B cell (primary cell): ENCODE data around the gene LRP1-AS. TPM values are rescaled to one million over a fixed set of nuclear protein-coding genes. Genes with fewer than 3 reads are reported as not detected.

Source experiments
- ATAC-seq: fragments of 200-7000 bp; cut with Tn5 transposase; one replicate; pipeline ENCODE4 v1.10.0; 2021; ENCODE audit warnings: low read depth, mild to moderate bottlenecking, moderate number of reproducible peaks, moderate library complexity
- CTCF ChIA-PET: fragments of 350-600 bp; sonication (Branson Sonifier 250); formaldehyde crosslinking; loops from one replicate; lab custom pipeline; 2021; ENCODE audit warnings: antibody characterized with exemption, inconsistent platforms; lab: Charles Lee
- POLR2A ChIA-PET: fragments of 350-600 bp; sonication (Branson Sonifier 250); formaldehyde crosslinking; loops from one replicate; lab custom pipeline; 2021; ENCODE audit warnings: antibody characterized with exemption; lab: Charles Lee
- DNase-seq: peaks from one replicate; pipeline ENCODE4 v3.0.0; 2013
- H2AFZ ChIP-seq: 2 replicates; pipeline ENCODE4 v1.6.1; 2012; ENCODE audit warnings: mild to moderate bottlenecking, low read depth, low read length; ENCODE audit not compliant: insufficient read depth, poor library complexity, severe bottlenecking
- H3K27ac ChIP-seq, 2 donors: 1 replicate in 1 of 2; 2 replicates in 1 of 2; pipeline ENCODE4 v1.5.1; 2012 to 2013; ENCODE audit warnings: low read length in 2 of 2, mild to moderate bottlenecking in 2 of 2, moderate library complexity in 1 of 2
- H3K27me3 ChIP-seq, 4 experiments: fragments of 200-600 bp in 1 of 4; sonication (generic) in 1 of 4; replicated peaks in 1 of 4; 1 replicate in 2 of 4; 2 replicates in 2 of 4; pipeline versions ENCODE4 v1.6.1 to v1.7.0; 2013 to 2016; ENCODE audit warnings: low read length in 3 of 4, mild to moderate bottlenecking in 2 of 4, mixed read lengths in 1 of 4, moderate library complexity in 1 of 4; ENCODE audit not compliant: insufficient read depth in 4 of 4, control insufficient read depth in 3 of 4; ENCODE audit errors: control extremely low read depth in 1 of 4
- H3K36me3 ChIP-seq, 2 experiments: replicated peaks in 1 of 2; 1 replicate in 1 of 2; 2 replicates in 1 of 2; pipeline versions ENCODE4 v1.6.1 to v1.7.1; 2013; ENCODE audit warnings: low read length in 1 of 2; ENCODE audit not compliant: insufficient read depth in 2 of 2, control insufficient read depth in 1 of 2; ENCODE audit errors: control extremely low read depth in 1 of 2, extremely low read depth in 1 of 2
- H3K4me1 ChIP-seq, 2 donors: fragments of 200-600 bp in 1 of 2; sonication (generic) in 1 of 2; 1 replicate in 1 of 2; 2 replicates in 1 of 2; pipeline versions ENCODE4 v1.5.1 to v1.6.1; 2013 to 2017; ENCODE audit warnings: low read length in 2 of 2; ENCODE audit not compliant: control insufficient read depth in 2 of 2, insufficient read depth in 2 of 2
- H3K4me2 ChIP-seq: replicated peaks from 2 replicates; pipeline ENCODE3; 2012; ENCODE audit warnings: mild to moderate bottlenecking, low read depth, low read length; ENCODE audit not compliant: poor library complexity, severe bottlenecking
- H3K4me3 ChIP-seq, 5 experiments: fragments of 200-600 bp in 1 of 5; sonication (generic) in 1 of 5; 1 replicate in 3 of 5; 2 replicates in 2 of 5; pipeline versions ENCODE4 v1.5.1 to v1.7.0; 2011 to 2016; ENCODE audit warnings: low read length in 4 of 5, mild to moderate bottlenecking in 4 of 5, low read depth in 2 of 5, control low read depth in 1 of 5, moderate library complexity in 1 of 5; ENCODE audit not compliant: insufficient read depth in 1 of 5; ENCODE audit errors: control extremely low read depth in 1 of 5, extremely low read depth in 1 of 5
- H3K79me2 ChIP-seq: fragments of 200-600 bp; sonication (generic); one replicate; pipeline ENCODE4 v1.6.0; 2016; ENCODE audit warnings: low read length; ENCODE audit not compliant: control insufficient read depth, insufficient read depth
- H3K9ac ChIP-seq: fragments of 200-600 bp; sonication (generic); 2 replicates; pipeline ENCODE4 v1.6.1; 2017; ENCODE audit warnings: mild to moderate bottlenecking, low read length, moderate library complexity
- H3K9me3 ChIP-seq, 3 donors: one replicate each; pipeline versions ENCODE4 v1.6.1 to v1.7.1; 2013; ENCODE audit warnings: low read length in 2 of 3; ENCODE audit not compliant: control insufficient read depth in 2 of 3, insufficient read depth in 1 of 3; ENCODE audit errors: control extremely low read depth in 1 of 3
- H4K20me1 ChIP-seq: 2 replicates; pipeline ENCODE4 v1.6.0; 2012; ENCODE audit warnings: mild to moderate bottlenecking, low read length; ENCODE audit not compliant: insufficient read depth, control insufficient read depth, poor library complexity, severe bottlenecking
- H3K27ac Mint-ChIP-seq: one replicate; pipeline ENCODE4 v1.8.0; 2021; ENCODE audit warnings: mixed read lengths
- H3K27me3 Mint-ChIP-seq: one replicate; pipeline ENCODE4 v1.8.0; 2021; ENCODE audit warnings: mixed read lengths
- H3K4me1 Mint-ChIP-seq: one replicate; pipeline ENCODE4 v1.8.0; 2021; ENCODE audit warnings: mixed read lengths
- H3K4me3 Mint-ChIP-seq: one replicate; pipeline ENCODE4 v1.8.0; 2021; ENCODE audit warnings: mixed read lengths
- H3K9me3 Mint-ChIP-seq: one replicate; pipeline ENCODE4 v1.8.0; 2022; ENCODE audit warnings: mixed read lengths; ENCODE audit not compliant: insufficient read depth
- CTCF ChIP-seq: fragments of 200-600 bp; IDR thresholded peaks from one replicate; pipeline ENCODE4 v1.8.0; 2022; ENCODE audit warnings: antibody characterized with exemption, mild to moderate bottlenecking
- EZH2 ChIP-seq: IDR thresholded peaks from 2 replicates; pipeline ENCODE4 v1.6.1; 2012; ENCODE audit warnings: borderline replicate concordance, low read depth, mild to moderate bottlenecking, moderate library complexity, low read length; ENCODE audit not compliant: insufficient read depth, poor library complexity, severe bottlenecking
- WGBS: methylation state at CpG from one replicate; pipeline ENCODE4 v1.1.5; 2013; ENCODE audit warnings: missing lambda C conversion rate; ENCODE audit not compliant: insufficient coverage; 5-methylcytosine and 5-hydroxymethylcytosine counted together
- intact Hi-C: fragments of 100-400 bp; cut with micrococcal nuclease; formaldehyde crosslinking; loops from one replicate; pipeline ENCODE4 v1.10.0; 2022
- polyA plus RNA-seq: library from polyadenylated mRNA; depleted of rRNA; stranded (reverse); fragments of >200 nt; gene quantifications from 2 replicates; pipeline ENCODE4 v1.2.3, GENCODE V29; 2012
- total RNA-seq, 2 donors: library from RNA; stranded (reverse); fragments of 120-200 nt in 1 of 2; gene quantifications; 1 replicate in 1 of 2; 2 replicates in 1 of 2; pipeline versions ENCODE4 v1.2.3 to v1.2.4, GENCODE V29; 2013 to 2022

The LRP1-AS gene
- total and polyA plus RNA-seq, 2 donors (not counting 1 experiment from before 2014, with no cell fraction given), result not detected

DNA sequence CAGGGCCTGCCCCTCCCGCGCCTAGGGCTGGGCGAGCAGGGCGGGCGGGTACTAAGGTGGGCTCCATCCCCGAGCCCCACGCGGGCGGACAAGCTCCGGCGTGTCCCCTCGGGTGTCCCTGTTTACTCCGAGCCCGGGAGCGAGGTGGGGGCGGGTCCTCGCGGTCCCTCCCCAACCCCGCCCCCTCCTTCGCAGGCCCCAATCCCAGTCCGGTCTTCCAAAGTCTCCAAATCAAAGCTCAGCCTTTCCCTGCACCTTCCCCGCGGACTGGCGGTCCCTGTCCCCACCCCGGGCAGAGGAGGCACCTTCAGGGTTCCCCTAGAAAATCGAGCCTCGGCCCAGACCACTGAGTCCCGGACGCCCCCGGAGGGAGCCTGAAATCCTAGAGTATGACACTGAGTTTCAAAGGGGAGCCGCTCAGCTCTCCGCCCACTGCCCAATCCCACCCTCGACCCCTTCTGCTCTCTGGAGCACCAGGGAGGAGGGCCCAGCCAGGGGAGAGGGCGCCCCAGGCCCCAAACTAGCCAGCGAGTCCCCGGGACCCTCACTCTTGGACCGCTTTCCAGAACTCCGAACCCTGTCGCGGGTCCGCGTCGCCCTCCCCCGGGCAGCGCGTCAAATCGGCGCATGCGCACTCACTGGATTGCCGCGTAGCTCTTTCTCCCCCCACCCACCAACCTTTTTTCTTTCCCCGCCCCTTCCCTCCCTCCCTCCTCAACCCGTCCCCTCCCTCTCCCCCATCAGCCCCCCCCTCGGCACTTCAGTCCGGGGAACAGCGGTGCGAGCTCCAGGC, 19.5 kb downstream of the LRP1-AS start, which contains the start of gene LRP1:
Gene LRP1 (plus strand): TSS at position 758 of the 793 bp plus-strand sequence. CDS start 482 bp downstream, outside the sequence.
- peak within 1 kb of the TSS; percentile 98 for H2AFZ ChIP-seq
- peak within 1 kb of the TSS in 1 of 2 donors; percentile 53 for H3K27ac ChIP-seq
- CTCF ChIA-PET, result interaction anchor here (0.7 to 8.1 kb wide), 14 partner anchors 11 to 123 kb away, joined by 3 to 108 read pairs (median 4); no protein-coding TSS in a partner anchor
- H3K36me3 ChIP-seq, result no peaks in the 10 kb centered on the region
- no peaks in the 10 kb centered on the region for H3K9me3 Mint-ChIP-seq
- intact Hi-C loops, result loop anchor here (1.0 to 5.0 kb wide), 3 partner anchors 41 to 371 kb away; no protein-coding TSS in a partner anchor
- TF ChIP-seq CTCF (no peak), EZH2 (no peak)
- H3K4me1 Mint-ChIP-seq, result peaks cover 16% of the 10 kb centered on the region
- peaks cover 0 to 13% (median 3%) of the 10 kb centered on the region in 4 experiments for H3K27me3 ChIP-seq
- H3K4me1 ChIP-seq, result peaks cover 11 to 21% of the 10 kb centered on the region in 2 donors
- no peaks in the 10 kb centered on the region for H4K20me1 ChIP-seq
- peak within 1 kb of the TSS; percentile 87 for H3K9ac ChIP-seq
- under 1% methylated on average over 50 of the region's 57 CpGs for WGBS
- POLR2A ChIA-PET, result interaction anchor here (0.5 to 2.1 kb wide), 9 partner anchors 16 to 939 kb away, joined by 3 to 14 read pairs (median 3); partner anchors contain the start of genes DDIT3 and STAT6
- H3K27me3 Mint-ChIP-seq, result peaks cover 17% of the 10 kb centered on the region
- H3K27ac Mint-ChIP-seq, result peak within 1 kb of the TSS; percentile 59
- no peaks in the 10 kb centered on the region for H3K79me2 ChIP-seq
- peak within 1 kb of the TSS; percentile 89 for H3K4me3 Mint-ChIP-seq
- H3K4me3 ChIP-seq, result peak within 1 kb of the TSS; percentile 7 to 88 (median 79)
- DNase-seq (peak; percentile 83), ATAC-seq (peak; percentile 58)
- H3K4me2 ChIP-seq, result peak within 1 kb of the TSS; percentile 100
- H3K9me3 ChIP-seq, result peaks cover 0 to 2% (median 0%) of the 10 kb centered on the region in 3 donors
